ENCODE measurements around the gene CORO2B.

CORO2B gene

DNA sequence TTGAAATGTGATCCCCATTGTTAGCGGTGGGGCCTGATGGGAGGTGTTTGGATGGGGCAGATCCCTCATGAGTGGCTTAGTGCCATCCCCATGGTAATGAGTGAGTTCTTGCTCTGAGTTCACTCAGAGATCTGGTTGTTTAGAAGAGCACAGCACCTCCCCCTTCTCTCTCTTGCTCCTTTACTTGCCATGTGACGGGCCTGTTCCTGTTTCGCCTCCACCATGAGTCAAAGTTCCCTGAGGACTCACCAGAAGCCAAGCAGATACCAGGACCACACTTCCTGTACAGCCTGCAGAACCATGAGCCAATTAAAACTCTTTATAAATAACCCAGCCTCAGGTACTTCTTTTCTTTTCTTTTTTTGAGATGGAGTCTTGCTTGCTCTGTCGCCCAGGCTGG is 195.3 kb downstream of the CORO2B start:
- no peak for DNase-seq (ENCODE audit: low read depth in 3 of 3)

DNA sequence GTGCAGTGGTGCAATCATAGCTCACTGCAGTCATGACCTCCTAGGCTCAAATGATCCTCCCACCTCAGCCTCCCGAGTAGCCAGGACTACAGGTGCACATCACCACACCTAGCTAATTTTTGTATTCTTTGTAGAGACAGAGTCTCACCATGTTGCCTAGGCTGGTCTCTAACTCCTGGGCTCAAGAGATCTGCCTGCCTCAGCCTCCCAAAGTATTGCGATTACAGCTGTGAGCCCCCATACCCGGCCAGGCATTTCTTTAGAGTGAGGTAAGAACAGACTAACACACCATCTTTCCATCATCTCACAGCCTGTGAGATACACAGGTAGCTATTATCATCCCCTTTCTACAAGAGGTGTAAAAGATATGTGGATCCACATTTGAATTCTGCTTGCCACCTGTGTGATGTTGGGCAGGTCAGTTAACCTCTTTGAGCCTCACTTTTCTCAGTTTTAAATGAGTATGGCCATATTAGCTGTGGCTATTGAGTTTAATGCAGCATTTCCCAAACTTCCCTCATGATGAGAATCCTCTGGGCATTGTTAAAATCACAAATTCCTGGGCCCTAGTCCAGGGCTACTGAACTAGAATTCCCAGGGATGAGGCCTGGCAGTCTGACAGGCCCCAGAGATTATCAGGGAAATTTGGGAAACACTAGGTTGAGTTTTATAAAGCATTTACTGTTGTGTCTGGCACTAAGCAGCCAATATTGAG is 195.9 kb downstream of the CORO2B start:
- no peak for DNase-seq (ENCODE audit: low read depth in 3 of 3)

DNA sequence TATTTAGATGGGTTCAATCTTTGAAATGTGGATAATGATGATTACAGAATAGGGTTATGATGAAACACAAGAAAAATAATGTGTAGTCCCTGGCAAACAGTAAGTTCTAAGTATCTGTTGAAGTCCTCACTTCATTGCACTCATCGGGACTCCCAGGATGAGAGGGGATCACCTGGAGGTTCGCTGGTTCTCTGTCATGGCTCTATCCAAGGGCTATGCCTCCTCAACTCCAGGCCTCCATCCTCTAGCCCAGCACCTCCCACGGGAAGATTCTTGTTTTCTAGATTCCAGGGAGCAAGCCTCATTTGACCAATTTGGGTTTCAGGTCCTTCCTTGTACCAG is 196.4 kb downstream of the CORO2B start:
- DNase-seq (ENCODE audit: low read depth in 3 of 3) = no peak

DNA sequence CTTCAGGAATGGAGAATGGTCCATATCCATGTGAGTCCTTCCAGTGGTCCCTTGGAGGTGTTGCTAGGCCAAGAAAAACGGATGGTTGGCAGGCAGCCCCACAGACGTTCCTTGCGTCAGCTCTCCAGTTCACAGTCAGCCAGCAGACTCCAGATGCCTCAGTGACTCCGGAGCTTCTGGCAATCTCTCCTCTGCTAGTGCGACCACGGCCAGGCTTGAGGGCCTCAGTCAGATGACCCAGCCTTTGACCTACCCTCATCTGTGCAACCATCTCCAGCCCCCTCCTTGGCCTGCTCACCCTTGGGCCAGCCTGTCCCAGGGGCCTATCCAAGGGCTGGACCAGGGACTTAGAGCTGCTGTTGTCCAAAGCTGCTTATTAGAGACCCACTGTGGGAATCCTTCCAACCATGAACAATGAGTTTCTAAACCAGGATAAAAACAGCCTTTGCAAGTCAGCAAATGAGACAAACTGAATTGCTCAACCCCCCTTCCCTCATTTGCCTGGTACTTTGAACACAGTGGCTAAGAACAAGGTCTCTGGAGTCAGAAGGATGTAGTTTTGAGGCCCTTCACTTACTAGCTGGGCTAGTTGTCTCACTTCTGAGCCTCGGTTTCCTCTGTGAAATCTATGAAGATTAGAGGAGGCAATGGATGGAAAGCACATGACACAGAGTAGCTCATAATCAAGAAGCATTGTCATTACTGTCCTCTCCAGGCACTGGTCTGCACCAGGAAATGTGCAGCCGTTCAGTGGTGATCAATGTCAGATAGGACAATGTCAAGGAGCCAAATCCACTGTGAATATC is 197.1 kb downstream of the CORO2B start:
- DNase-seq (ENCODE audit: low read depth in 3 of 3) = no peak

DNA sequence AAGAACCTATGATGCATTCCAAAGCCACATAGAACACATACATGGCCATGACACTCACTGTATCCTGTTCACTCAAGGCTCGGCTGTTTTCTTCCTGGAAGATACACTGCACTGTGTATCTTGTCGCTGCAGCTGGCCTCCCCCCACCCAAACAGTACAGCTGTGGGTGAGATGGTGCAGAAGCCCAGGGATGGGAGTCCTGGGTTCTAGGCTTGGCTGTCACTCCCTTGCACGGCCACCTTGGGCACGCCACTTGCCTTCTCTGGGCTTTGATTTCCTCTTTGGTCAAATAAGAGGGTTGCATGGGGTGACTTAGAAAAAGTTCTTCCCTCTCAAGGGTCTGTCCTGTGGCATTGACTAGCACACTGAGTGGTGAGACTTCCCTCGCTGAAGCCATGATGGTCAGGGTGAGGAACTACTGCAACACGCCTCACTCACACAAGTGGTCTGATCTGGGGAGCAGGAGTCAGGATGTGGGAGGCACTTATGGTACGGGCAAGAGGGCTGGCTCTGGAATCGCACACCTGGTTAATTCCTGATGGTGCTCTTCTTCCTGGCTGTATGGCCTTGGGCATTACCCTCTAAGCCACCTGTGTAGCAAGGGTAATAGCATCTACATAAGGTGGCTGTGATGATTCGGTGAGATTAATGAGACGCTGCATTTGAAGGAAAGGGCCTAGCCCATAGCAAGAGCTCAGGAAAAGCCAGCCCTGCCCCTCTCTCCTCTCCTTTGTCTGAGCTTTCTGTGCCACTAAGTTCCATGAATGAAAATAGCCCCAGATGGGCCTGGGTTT is 197.9 kb downstream of the CORO2B start:
- no peak for DNase-seq (ENCODE audit: low read depth in 3 of 3)
